Spleen (tissue), 3 donors: ENCODE data around the gene SHF.
A peak's percentile ranks its signal among the peaks of the same experiment; 100 is the strongest.

Source experiments
- POLR2A ChIP-seq, 3 donors: fragments of 450-650 bp; IDR thresholded peaks; one replicate each; pipeline ENCODE4 v1.5.1; 2017; ENCODE audit warnings: antibody characterized with exemption in 3 of 3, mild to moderate bottlenecking in 1 of 3
- POLR2AphosphoS5 ChIP-seq, 3 donors: sonication (generic); formaldehyde crosslinking; IDR thresholded peaks; one replicate each; pipeline ENCODE4 v1.5.1; 2017; ENCODE audit warnings: antibody characterized with exemption in 3 of 3

- peak in 2 of 3 donors; percentile 15 to 44 for TF ChIP-seq POLR2AphosphoS5 (IDR thresholded peaks at IDR 0.05)
- TF ChIP-seq POLR2A (IDR thresholded peaks at IDR 0.05), result no peak
Measured at GRCh38 chr15:45162771-45163507, 24.8 kb downstream of the SHF start.
